Loucy (cell line): ENCODE data around the gene SPATA31D3.

Experiments
- CTCF ChIP-seq: fragments of 200-600 bp; sonication (generic); conservative IDR thresholded peaks from 2 replicates; pipeline ENCODE4 v1.5.1; 2014; ENCODE audit warnings: mild to moderate bottlenecking, antibody characterized with exemption, low read length
- EZH2phosphoT487 ChIP-seq: fragments of 200-600 bp; IDR thresholded peaks from 2 replicates; pipeline ENCODE4 v1.6.1; 2018; ENCODE audit warnings: antibody characterized with exemption, mild to moderate bottlenecking, moderate library complexity, borderline replicate concordance

GRCh38 chr9:81896070-81896469 is 47.2 kb upstream of the SPATA31D3 start:
- TF ChIP-seq CTCF (no peak), EZH2phosphoT487 (no peak)
